Colonic mucosa (tissue), 4 donors: ENCODE measurements around the gene SLMAP. TPM values are rescaled to one million over a fixed set of nuclear protein-coding genes. Genes with fewer than 3 reads are reported as not detected.

ENCODE experiments used
- DNase-seq: peaks from one replicate; pipeline ENCODE4 v3.0.0-alpha.2; 2020
- H3K27ac ChIP-seq: fragments of 200-600 bp; one replicate; pipeline ENCODE4 v1.8.0; 2021
- H3K27me3 ChIP-seq: fragments of 200-600 bp; one replicate; pipeline ENCODE4 v1.8.0; 2021
- H3K36me3 ChIP-seq: fragments of 200-600 bp; one replicate; pipeline ENCODE4 v1.8.0; 2021
- H3K4me1 ChIP-seq: fragments of 200-600 bp; one replicate; pipeline ENCODE4 v1.8.0; 2021; ENCODE audit warnings: mild to moderate bottlenecking
- H3K4me3 ChIP-seq: fragments of 200-600 bp; one replicate; pipeline ENCODE4 v1.8.0; 2021
- H3K9ac ChIP-seq, 2 donors: one replicate each; pipeline ENCODE4 v1.7.0; 2013; ENCODE audit warnings: control low read depth in 2 of 2, low read depth in 2 of 2, low read length in 2 of 2
- H3K9me3 ChIP-seq: fragments of 200-600 bp; one replicate; pipeline ENCODE4 v1.8.0; 2021
- CTCF ChIP-seq: fragments of 200-600 bp; IDR thresholded peaks from one replicate; pipeline ENCODE4 v1.8.0; 2022; ENCODE audit warnings: antibody characterized with exemption, mild to moderate bottlenecking
- intact Hi-C: fragments of 100-400 bp; cut with DNase I; formaldehyde crosslinking; loops from one replicate; pipeline ENCODE4 v1.14.1; 2022
- total RNA-seq, 2 donors: library from RNA; stranded (reverse); fragmentation: NEBNext Ultra II Directional in 1 of 2; extraction: Animal tissue kit (Norgen Biotek cat#: 25700) in 1 of 2; gene quantifications; one replicate each; pipeline ENCODE4 v1.2.1, GENCODE V29; 2021
- donor health status: healthy.
- donor health status: DM: no; HTN: no; CAD: no.
- donor health status: DM: no; HTN: no; CAD: no.

The SLMAP gene
- total RNA-seq, 2 donors from 2014 or later, result 81.1 to 124 TPM

GRCh38 chr3:57851304-57851703 is 95.2 kb downstream of the SLMAP start:
- no peak overlapping the region for H3K9ac ChIP-seq
- no peak for TF ChIP-seq CTCF

GRCh38 chr3:57852896-57853295 is 96.8 kb downstream of the SLMAP start:
- no peaks in the 10 kb centered on the region for H3K9me3 ChIP-seq
- no peak for TF ChIP-seq CTCF
- intact Hi-C loops, result loop anchor here (10.0 kb wide), 1 partner anchor 208 kb away; no protein-coding TSS in a partner anchor
- peaks cover 4% of the 10 kb centered on the region for H3K36me3 ChIP-seq
- DNase-seq, result no peak
- H3K27me3 ChIP-seq, result no peaks in the 10 kb centered on the region
- H3K27ac ChIP-seq, result no peak overlapping the region
- no peak overlapping the region for H3K4me3 ChIP-seq
- no peak overlapping the region for H3K9ac ChIP-seq
- no peaks in the 10 kb centered on the region for H3K4me1 ChIP-seq

More at GRCh38 chr3:57851304-57851703, 95.2 kb downstream of the SLMAP start:
- intact Hi-C loops, result loop anchor here (10.0 kb wide), 1 partner anchor 207 kb away; no protein-coding TSS in a partner anchor
- no peak overlapping the region for H3K4me3 ChIP-seq
- H3K9me3 ChIP-seq, result no peaks in the 10 kb centered on the region
- H3K36me3 ChIP-seq, result peaks cover 4% of the 10 kb centered on the region
- H3K27ac ChIP-seq, result no peak overlapping the region
- H3K27me3 ChIP-seq, result no peaks in the 10 kb centered on the region
- no peak for DNase-seq
- H3K4me1 ChIP-seq, result no peaks in the 10 kb centered on the region

GRCh38 chr3:57855281-57855680 is 99.2 kb downstream of the SLMAP start:
- no peak overlapping the region for H3K27ac ChIP-seq
- no peaks in the 10 kb centered on the region for H3K27me3 ChIP-seq
- H3K9ac ChIP-seq, result no peak overlapping the region
- TF ChIP-seq CTCF, result no peak
- intact Hi-C loops, result loop anchor here (10.0 kb wide), 1 partner anchor 210 kb away; no protein-coding TSS in a partner anchor
- no peaks in the 10 kb centered on the region for H3K9me3 ChIP-seq
- no peak overlapping the region for H3K4me3 ChIP-seq
- H3K4me1 ChIP-seq, result no peaks in the 10 kb centered on the region
- DNase-seq, result no peak
- H3K36me3 ChIP-seq, result peaks cover 4% of the 10 kb centered on the region

DNA sequence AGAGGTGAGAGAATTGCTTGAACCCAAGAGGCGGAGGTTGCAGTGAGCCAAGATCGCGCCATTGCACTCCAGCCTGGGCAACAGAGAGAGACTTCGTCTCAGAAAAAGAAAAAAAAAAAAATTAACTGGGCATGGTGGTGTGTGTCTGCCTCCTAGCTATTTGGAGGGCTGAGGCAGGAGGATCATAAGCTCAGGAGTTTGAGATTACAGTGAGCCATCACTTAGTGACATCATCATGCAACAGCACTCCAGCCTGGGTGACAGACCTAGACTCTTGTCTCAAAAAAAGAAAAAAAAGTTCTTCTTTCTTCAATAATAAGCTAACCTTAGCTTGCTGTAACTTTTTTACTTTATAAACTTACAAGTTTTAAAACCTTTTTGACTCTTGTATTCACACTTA is 99.8 kb downstream of the SLMAP start:
- Histone ChIP-seq H3K27me3 (no peaks in the 10 kb centered on the region), H3K4me3 (no peak overlapping the region), H3K27ac (no peak overlapping the region), H3K9me3 (no peaks in the 10 kb centered on the region), H3K9ac (no peak overlapping the region), H3K36me3 (no peaks in the 10 kb centered on the region), H3K4me1 (no peaks in the 10 kb centered on the region)
- TF ChIP-seq CTCF, result no peak
- no peak for DNase-seq
- intact Hi-C loops, result loop anchor here (10.0 kb wide), 1 partner anchor 211 kb away; no protein-coding TSS in a partner anchor

GRCh38 chr3:57856675-57857074 is 100.6 kb downstream of the SLMAP start:
- TF ChIP-seq CTCF, result no peak
- intact Hi-C loops, result loop anchor here (10.0 kb wide), 1 partner anchor 212 kb away; no protein-coding TSS in a partner anchor
- H3K36me3 ChIP-seq, result no peaks in the 10 kb centered on the region
- DNase-seq, result no peak
- no peak overlapping the region for H3K9ac ChIP-seq
- H3K27ac ChIP-seq, result no peak overlapping the region
- no peaks in the 10 kb centered on the region for H3K27me3 ChIP-seq
- no peak overlapping the region for H3K4me3 ChIP-seq
- no peaks in the 10 kb centered on the region for H3K9me3 ChIP-seq
- no peaks in the 10 kb centered on the region for H3K4me1 ChIP-seq
